ENCODE data around the gene ARHGAP18. TPM values are rescaled to one million over a fixed set of nuclear protein-coding genes. Genes with fewer than 3 reads are reported as not detected.

The ARHGAP18 gene
- total RNA-seq, 1 experiment from 2014 or later = 2.4 TPM

DNA sequence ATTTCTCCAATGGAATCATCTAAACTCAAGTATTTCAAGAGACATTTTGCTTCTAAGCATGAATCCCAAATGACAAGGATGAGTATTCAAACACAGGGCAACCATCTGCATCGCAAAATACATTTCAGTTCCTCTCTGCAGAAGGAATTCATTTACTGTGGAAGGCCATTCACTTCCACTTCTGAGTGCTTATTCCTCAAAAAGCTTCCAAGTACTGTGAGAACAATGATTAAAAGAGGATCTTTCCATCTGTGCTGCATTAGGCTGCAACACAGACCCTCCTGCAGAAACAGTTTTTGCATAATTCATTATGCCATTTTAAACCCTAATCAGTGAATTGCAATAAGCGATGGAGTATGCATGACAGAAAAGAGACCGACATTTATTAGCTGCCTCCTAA is 52.5 kb downstream of the ARHGAP18 start:
- WGBS (ENCODE audit: extremely low coverage, insufficient read length, low lambda C conversion rate) = no CpG with 5 or more reads among the region's 3 CpGs
- no peaks in the 10 kb centered on the region for H3K27me3 Mint-ChIP-seq (ENCODE audit: low read depth)
- Histone ChIP-seq H3K79me2 (ENCODE audit: insufficient read depth, low read length) (no peaks in the 10 kb centered on the region), H3K56ac (ENCODE audit: insufficient read length, low read depth, low read length) (no peak overlapping the region), H3K14ac (ENCODE audit: insufficient read depth, low read length) (no peak overlapping the region), H2BK15ac (ENCODE audit: low read depth, low read length) (no peak overlapping the region), H3T11ph (ENCODE audit: low read length) (no peak overlapping the region), H3K23me2 (ENCODE audit: insufficient read length, low read depth, low read length, poor library complexity, severe bottlenecking) (no peaks in the 10 kb centered on the region), H3K27me3 (ENCODE audit: insufficient read depth, low read length) (no peaks in the 10 kb centered on the region), H4K91ac (ENCODE audit: insufficient read length, low read depth, low read length) (no peak overlapping the region), H3K4me2 (ENCODE audit: insufficient read depth, insufficient read length, low read length) (no peak overlapping the region), H2BK5ac (ENCODE audit: insufficient read length, low read length) (no peak overlapping the region), H4K5ac (ENCODE audit: insufficient read length, low read depth, low read length) (no peak overlapping the region), H2BK12ac (ENCODE audit: insufficient read length, low read depth, low read length) (no peak overlapping the region), H2BK120ac (ENCODE audit: low read depth, low read length, poor library complexity, severe bottlenecking) (no peak overlapping the region), H2AFZ (ENCODE audit: low read length) (no peak overlapping the region), H3K4ac (ENCODE audit: low read depth, low read length) (no peak overlapping the region), H2AK5ac (ENCODE audit: insufficient read length, low read length) (no peak overlapping the region), H3K23ac (ENCODE audit: insufficient read length, low read depth, low read length) (no peak overlapping the region), H4K20me1 (ENCODE audit: control insufficient read depth, insufficient read depth, insufficient read length) (no peaks in the 10 kb centered on the region), H3K79me1 (ENCODE audit: insufficient read depth, low read depth, low read length, poor library complexity, severe bottlenecking) (no peaks in the 10 kb centered on the region), H3K18ac (ENCODE audit: insufficient read length, low read depth, low read length) (no peak overlapping the region), H3K27ac (ENCODE audit: insufficient read length, low read depth, low read length) (no peak overlapping the region), H3K4me1 (ENCODE audit: insufficient read depth, low read length) (no peaks in the 10 kb centered on the region; the same call in 1 of the 2 replicates), H3K9me3 (ENCODE audit: control insufficient read depth, low read depth, low read length) (no peaks in the 10 kb centered on the region), H3K9ac (ENCODE audit: extremely low read depth, insufficient read length, low read length) (no peak overlapping the region), H2BK20ac (ENCODE audit: low read depth, low read length, poor library complexity, severe bottlenecking) (no peak overlapping the region), H4K8ac (replicated peaks; ENCODE audit: insufficient read length, low read depth, low read length) (no peak overlapping the region)
- no peak overlapping the region for H3K27ac Mint-ChIP-seq
- TF ChIP-seq, protein P1, sequence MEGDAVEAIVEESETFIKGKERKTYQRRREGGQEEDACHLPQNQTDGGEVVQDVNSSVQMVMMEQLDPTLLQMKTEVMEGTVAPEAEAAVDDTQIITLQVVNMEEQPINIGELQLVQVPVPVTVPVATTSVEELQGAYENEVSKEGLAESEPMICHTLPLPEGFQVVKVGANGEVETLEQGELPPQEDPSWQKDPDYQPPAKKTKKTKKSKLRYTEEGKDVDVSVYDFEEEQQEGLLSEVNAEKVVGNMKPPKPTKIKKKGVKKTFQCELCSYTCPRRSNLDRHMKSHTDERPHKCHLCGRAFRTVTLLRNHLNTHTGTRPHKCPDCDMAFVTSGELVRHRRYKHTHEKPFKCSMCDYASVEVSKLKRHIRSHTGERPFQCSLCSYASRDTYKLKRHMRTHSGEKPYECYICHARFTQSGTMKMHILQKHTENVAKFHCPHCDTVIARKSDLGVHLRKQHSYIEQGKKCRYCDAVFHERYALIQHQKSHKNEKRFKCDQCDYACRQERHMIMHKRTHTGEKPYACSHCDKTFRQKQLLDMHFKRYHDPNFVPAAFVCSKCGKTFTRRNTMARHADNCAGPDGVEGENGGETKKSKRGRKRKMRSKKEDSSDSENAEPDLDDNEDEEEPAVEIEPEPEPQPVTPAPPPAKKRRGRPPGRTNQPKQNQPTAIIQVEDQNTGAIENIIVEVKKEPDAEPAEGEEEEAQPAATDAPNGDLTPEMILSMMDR (conservative IDR thresholded peaks at IDR 0.05) = no peak
- H3K4me1 Mint-ChIP-seq = peaks cover 4% of the 10 kb centered on the region in 2 experiments
- no peaks in the 10 kb centered on the region for H3K9me3 Mint-ChIP-seq
- no peaks in the 10 kb centered on the region for H3K36me3 Mint-ChIP-seq (ENCODE audit: insufficient read depth in 1 of 3, low read depth in 3 of 3)
- no peak for DNase-seq
- no peak overlapping the region for H3K4me3 Mint-ChIP-seq
